ENCODE results near the gene SAA2. TPM values are rescaled to one million over a fixed set of nuclear protein-coding genes. Genes with fewer than 3 reads are reported as not detected.

SAA2 gene
- total and polyA plus RNA-seq, 10 of the 15 experiments (the other 5 are each of a cell fraction or from before 2014, with no cell fraction given) = 0.18 to 4.1 (median 0.28) TPM; not detected in 2

GRCh38 chr11:18243783-18244362 is 4.6 kb downstream of the SAA2 start:
- FAIRE-seq = no peak
- H4K20me1 ChIP-seq (ENCODE audit: control insufficient read depth, insufficient read depth) = no peaks in the 10 kb centered on the region
- H3K4me1 ChIP-seq (ENCODE audit: control insufficient read depth, insufficient read depth, low read length) = peaks cover 20% of the 10 kb centered on the region
- no peaks in the 10 kb centered on the region for H3K27me3 ChIP-seq (replicated peaks in 1 of 2; ENCODE audit: control insufficient read depth in 2 of 2, insufficient read depth in 2 of 2, low read length in 1 of 2)
- intact Hi-C loops (cut with micrococcal nuclease; ENCODE audit: unreplicated experiment) (loop anchor here (1.0 to 10.0 kb wide), 5 partner anchors 36 to 481 kb away; partner anchors contain the start of genes IGSF22 and TSG101), in situ Hi-C loops (cut with MboI) (loop anchor here (5.0 kb wide), 1 partner anchor 153 kb away; no protein-coding TSS in a partner anchor)
- ChIA-PET POLR2A (interaction anchor here (0.5 to 1.5 kb wide), 7 partner anchors 25 to 990 kb away, joined by 3 to 5 read pairs (median 3); partner anchors contain the start of genes HPS5 and TSG101), CTCF (interaction anchor here (0.6 to 3.2 kb wide), 93 partner anchors 9 to 610 kb away, joined by 3 to 44 read pairs (median 5); partner anchors contain the start of genes GTF2H1, HPS5, LDHA and SAA1), SMC1A (ENCODE audit: uncharacterized antibody, unreplicated experiment) (interaction anchor here (0.6 to 4.8 kb wide), 56 partner anchors 9 to 521 kb away, joined by 3 to 48 read pairs (median 4); partner anchors contain the start of genes HPS5, LDHA and TSG101), RAD21 (ENCODE audit: unreplicated experiment) (interaction anchor here (0.6 to 4.3 kb wide), 51 partner anchors 9 to 610 kb away, joined by 3 to 39 read pairs (median 4); partner anchors contain the start of genes GTF2H1, HPS5, LDHA and SAA1)
- H3K36me3 ChIP-seq (ENCODE audit: control insufficient read depth in 2 of 2, insufficient read depth in 2 of 2, low read length in 1 of 2) = no peaks in the 10 kb centered on the region
- peak overlapping the region; percentile 12; the same call in 1 of the 2 replicates for H3K27ac ChIP-seq (ENCODE audit: control insufficient read depth, insufficient read depth)
- H3K4me2 ChIP-seq (ENCODE audit: control insufficient read depth, insufficient read depth) = no peak overlapping the region
- peak; percentile 54 for DNase-seq (ENCODE audit: low read depth, low spot score)
- H2AFZ ChIP-seq (ENCODE audit: control insufficient read depth, low read depth, low read length) = peak overlapping the region; percentile 61
- no TSS peak for BruUV-seq (replicated peaks)
- H3K9ac ChIP-seq (ENCODE audit: control insufficient read depth, insufficient read depth, low read length) = no peak overlapping the region
- 0% methylated on average over 1 of the region's 1 CpG for WGBS (ENCODE audit: insufficient coverage, insufficient replicate concordance, low lambda C conversion rate, missing lambda C conversion rate)
- no peak overlapping the region for H3K4me3 ChIP-seq
- peak; percentile 38 for ATAC-seq
- H3K9me3 ChIP-seq (replicated peaks; ENCODE audit: control insufficient read depth, insufficient read depth, low read length) = no peaks in the 10 kb centered on the region
- H3K79me2 ChIP-seq (ENCODE audit: control insufficient read depth, insufficient read depth, low read length) = no peaks in the 10 kb centered on the region
- TF ChIP-seq RB1 (IDR thresholded peaks at IDR 0.05; ENCODE audit: borderline replicate concordance) (0 out of 2 replicates have a peak, but pooled peaks have one; percentile 19), POU2F2 (IDR thresholded peaks at IDR 0.05; ENCODE audit: borderline replicate concordance, low read depth, low read length) (peak; percentile 35; the same call in 1 of the 3 replicates), SMARCA5 (IDR thresholded peaks at IDR 0.05) (0 out of 2 replicates have a peak, but pooled peaks have one; percentile 50), ETV6 (conservative IDR thresholded peaks at IDR 0.05 in 1 of 2, IDR thresholded peaks at IDR 0.05 in 1 of 2; ENCODE audit: borderline replicate concordance in 1 of 2, low read depth in 1 of 2) (peak in 1 of 2 experiments; percentile 58; a peak in 2 of 4 replicates), IRF4 (IDR thresholded peaks at IDR 0.05; ENCODE audit: low read depth, low read length) (no peak), SMC3 (IDR thresholded peaks at IDR 0.05; ENCODE audit: borderline replicate concordance, low read length) (peak; percentile 85), TBL1XR1 (IDR thresholded peaks at IDR 0.05; ENCODE audit: low read depth, low read length) (peak; percentile 65; the same call in 1 of the 2 replicates), RAD21 (IDR thresholded peaks at IDR 0.05; ENCODE audit: insufficient read depth, low read depth, low read length) (peak; percentile 93), SREBF2 (IDR thresholded peaks at IDR 0.05; ENCODE audit: low read length) (no peak), BHLHE40 (IDR thresholded peaks at IDR 0.05; ENCODE audit: borderline replicate concordance in 1 of 2, low read depth in 2 of 2, low read length in 1 of 2) (peak in 1 of 2 experiments; percentile 38; a peak in 1 of 4 replicates), YY1 (IDR thresholded peaks at IDR 0.05; ENCODE audit: low read depth, low read length) (peak; percentile 85), CTCF (IDR thresholded peaks at IDR 0.05 in 2 of 3, conservative IDR thresholded peaks at IDR 0.05 in 1 of 3; ENCODE audit: control insufficient read depth in 2 of 3, extremely low read depth in 1 of 3, insufficient read depth in 1 of 3, low read depth in 3 of 3, low read length in 3 of 3) (peak; percentile 85 to 94 (median 89)), SRF (IDR thresholded peaks at IDR 0.05; ENCODE audit: low read depth in 2 of 2, low read length in 2 of 2) (no peak), NRF1 (conservative IDR thresholded peaks at IDR 0.05; ENCODE audit: low read depth, low read length) (no peak)
